ENCODE results near the gene WDR72.

Gene WDR72

GRCh38 chr15:53527996-53528395 lies 231.5 kb downstream of the WDR72 start:
- no peak for DNase-seq

DNA sequence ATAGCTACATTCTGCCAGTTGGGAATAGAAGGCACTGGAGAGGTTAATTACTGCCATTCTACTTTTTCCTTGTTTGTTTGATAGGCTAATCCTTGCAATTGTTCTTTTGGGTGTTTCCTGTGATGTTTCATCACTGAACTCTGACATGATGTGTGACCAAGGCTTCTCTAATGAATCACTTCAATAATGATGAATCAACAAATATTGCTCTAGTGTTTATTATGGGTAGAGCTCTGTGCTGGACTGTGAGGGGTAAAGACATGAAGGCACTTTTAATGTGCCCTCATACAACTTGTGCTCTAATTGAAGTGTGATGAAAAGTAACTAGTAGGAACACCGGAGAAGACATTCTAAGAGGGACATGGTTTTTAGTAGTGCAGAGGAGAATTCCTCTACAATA lies 233.6 kb downstream of the WDR72 start:
- no peak for DNase-seq

- DNase-seq, result no peak
Measured at GRCh38 chr15:53522991-53523390, 236.5 kb downstream of the WDR72 start.

- DNase-seq, result no peak
Measured at GRCh38 chr15:53520996-53521395, 238.5 kb downstream of the WDR72 start.

GRCh38 chr15:53513431-53513830 lies 246.0 kb downstream of the WDR72 start:
- DNase-seq, result no peak

DNA sequence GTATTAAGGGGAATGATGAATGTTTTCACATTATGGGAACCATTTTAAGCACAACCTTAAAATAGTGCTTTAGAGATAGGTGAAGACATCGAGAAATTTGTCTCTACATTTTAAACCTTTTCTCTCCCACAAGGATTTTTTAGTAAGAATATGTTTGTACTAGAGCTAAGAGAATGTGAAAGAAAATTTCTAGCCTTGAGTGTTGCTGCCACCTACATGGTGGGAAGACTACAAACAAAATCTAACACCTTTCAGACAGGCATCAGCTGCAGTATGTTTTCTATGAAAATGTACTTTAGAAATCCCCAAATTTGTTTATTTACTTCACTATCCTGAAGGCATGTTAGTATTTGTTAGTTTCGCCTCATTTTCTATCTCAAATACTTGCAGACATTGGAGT lies 247.4 kb downstream of the WDR72 start:
- no peak for DNase-seq

DNA sequence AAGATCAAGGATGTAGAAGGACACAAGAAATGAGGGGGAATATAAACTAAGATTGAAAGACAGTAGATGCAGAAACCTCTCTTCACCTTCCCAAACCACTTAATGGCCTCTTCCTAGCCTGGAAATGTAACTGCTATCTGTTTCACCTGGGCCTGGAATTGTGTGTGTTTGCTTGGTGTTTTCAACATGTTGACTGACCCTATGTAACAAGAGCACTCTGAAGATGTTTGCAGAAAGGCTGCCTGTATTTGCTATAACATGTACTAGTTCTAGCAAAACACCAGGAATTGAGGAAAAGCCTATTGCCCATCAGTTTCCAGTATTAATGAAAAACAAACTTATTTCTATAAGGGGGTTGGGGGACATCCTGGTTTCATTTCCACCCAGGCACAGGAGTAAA lies 248.3 kb downstream of the WDR72 start:
- DNase-seq, result no peak

DNA sequence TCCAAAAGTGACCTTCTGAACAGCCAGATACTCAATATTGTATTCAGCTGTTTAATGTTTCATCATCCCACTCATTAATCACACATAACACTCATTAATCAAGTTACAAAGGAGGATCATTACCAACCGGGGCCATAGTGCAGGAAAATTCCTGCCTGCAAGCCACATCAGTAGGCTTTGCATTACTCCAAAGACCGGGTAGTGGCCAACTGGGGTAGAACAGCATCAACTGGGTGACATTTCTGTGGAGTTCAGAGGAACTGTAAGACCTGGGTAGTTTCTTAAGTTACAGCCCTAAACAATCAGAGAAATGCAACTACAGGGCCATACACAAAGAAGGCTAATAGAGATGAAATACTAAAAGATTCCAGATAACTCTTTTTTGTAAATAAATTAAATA lies 253.1 kb downstream of the WDR72 start:
- no peak for DNase-seq

GRCh38 chr15:53498996-53499395 lies 260.5 kb downstream of the WDR72 start:
- DNase-seq, result no peak

DNA sequence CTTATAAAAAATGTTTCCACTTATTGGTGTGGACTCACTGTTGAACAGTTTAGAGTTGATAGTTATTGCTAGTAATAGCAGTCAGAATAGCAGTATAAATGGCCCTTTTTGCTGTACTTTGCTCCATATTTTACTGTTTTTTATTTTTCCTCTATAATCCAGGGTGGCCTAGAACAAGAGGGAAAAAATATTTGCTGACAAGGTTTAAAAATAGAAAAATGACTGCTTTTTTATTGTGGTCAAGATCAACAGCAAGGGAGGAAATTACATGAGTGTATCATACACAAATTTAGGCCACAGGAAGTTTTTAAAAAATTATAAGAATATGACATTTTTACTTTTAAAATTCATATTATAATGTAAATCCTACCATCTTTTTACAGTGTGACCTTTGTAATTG lies 269.1 kb downstream of the WDR72 start:
- no peak for DNase-seq

DNA sequence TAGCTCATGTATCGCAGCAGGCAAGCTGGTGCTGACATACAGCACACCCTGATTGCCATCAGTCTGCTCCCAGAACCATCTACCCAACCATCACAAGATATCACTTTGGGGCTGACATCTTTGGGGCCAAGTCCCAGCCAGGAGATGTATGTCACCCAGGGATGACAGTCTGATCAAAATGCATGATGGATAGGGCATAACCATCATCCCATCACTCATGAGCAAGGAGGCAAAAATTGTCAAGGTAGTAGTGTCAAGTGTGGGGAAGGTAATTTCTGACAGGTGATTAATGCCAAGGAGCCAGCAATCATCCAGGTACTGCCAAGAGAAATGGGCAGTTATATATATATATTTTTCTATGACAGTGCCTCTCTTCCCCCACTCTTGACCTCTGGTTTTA lies 277.4 kb downstream of the WDR72 start:
- no peak for DNase-seq

GRCh38 chr15:53477981-53478766 lies 281.3 kb downstream of the WDR72 start:
- no peak for DNase-seq

DNA sequence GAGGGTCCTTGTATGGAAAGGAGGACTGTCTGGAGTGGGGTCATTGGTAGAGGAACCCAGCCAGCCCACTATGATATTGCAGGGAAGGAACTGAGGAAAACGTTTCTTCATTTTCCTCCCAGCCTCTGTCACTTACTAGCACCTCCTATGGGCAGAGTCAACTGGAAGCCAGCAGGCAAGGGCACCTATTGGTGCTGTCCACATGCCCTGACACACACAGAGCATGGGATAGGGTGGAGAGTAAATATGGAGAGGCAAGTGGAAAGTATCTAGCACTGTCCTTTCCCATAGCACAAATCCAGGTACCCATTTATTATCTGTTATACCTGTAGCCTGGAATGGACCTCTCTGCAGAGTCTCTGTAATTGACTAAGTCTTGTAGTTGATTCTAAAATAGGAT lies 285.6 kb downstream of the WDR72 start:
- DNase-seq, result no peak

GRCh38 chr15:53473435-53473834 lies 286.0 kb downstream of the WDR72 start:
- no peak for DNase-seq

- DNase-seq, result no peak
Measured at GRCh38 chr15:53472883-53473282, 286.6 kb downstream of the WDR72 start.

GRCh38 chr15:53472210-53472609 lies 287.3 kb downstream of the WDR72 start:
- DNase-seq, result no peak

GRCh38 chr15:53470743-53471142 lies 288.7 kb downstream of the WDR72 start:
- no peak for DNase-seq

- DNase-seq, result no peak
Measured at GRCh38 chr15:53469422-53469821, 290.0 kb downstream of the WDR72 start.

All from stimulated activated CD4-positive, alpha-beta T cell treated with anti-CD3 and anti-CD28 coated beads, Interleukin-1b, Interleukin-23, amount 100 ng/mL, for 48 hours (primary cell).